LNCAP (cell line): ENCODE measurements around the gene MVB12B.

Source experiments
- TF ChIP-seq, protein P1 (sequence below): fragments of 450-650 bp; IDR thresholded peaks from 2 replicates; pipeline ENCODE4 v1.5.1; 2017; ENCODE audit warnings: mild to moderate bottlenecking

MVB12B gene

DNA sequence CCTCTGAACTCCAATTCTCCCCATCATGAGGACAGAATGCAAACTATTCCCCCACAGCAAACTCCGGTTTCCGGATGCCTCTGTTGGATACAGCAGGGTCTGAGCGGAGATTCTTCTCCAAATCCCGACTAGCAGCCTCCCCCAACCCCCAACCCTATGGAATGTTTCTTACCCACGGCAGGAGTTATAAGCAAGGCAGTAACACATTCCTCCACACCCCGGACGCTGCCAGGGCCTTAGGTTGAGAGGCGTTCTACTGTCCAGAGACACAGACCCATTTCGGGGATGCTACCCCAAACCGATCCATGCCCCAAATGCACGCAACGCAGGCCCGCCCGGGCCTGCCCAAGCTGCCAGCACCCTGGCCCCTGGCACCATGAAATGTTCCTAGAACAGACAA lies 201.5 kb downstream of the MVB12B start:
- TF ChIP-seq, protein P1, sequence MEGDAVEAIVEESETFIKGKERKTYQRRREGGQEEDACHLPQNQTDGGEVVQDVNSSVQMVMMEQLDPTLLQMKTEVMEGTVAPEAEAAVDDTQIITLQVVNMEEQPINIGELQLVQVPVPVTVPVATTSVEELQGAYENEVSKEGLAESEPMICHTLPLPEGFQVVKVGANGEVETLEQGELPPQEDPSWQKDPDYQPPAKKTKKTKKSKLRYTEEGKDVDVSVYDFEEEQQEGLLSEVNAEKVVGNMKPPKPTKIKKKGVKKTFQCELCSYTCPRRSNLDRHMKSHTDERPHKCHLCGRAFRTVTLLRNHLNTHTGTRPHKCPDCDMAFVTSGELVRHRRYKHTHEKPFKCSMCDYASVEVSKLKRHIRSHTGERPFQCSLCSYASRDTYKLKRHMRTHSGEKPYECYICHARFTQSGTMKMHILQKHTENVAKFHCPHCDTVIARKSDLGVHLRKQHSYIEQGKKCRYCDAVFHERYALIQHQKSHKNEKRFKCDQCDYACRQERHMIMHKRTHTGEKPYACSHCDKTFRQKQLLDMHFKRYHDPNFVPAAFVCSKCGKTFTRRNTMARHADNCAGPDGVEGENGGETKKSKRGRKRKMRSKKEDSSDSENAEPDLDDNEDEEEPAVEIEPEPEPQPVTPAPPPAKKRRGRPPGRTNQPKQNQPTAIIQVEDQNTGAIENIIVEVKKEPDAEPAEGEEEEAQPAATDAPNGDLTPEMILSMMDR: no peak

DNA sequence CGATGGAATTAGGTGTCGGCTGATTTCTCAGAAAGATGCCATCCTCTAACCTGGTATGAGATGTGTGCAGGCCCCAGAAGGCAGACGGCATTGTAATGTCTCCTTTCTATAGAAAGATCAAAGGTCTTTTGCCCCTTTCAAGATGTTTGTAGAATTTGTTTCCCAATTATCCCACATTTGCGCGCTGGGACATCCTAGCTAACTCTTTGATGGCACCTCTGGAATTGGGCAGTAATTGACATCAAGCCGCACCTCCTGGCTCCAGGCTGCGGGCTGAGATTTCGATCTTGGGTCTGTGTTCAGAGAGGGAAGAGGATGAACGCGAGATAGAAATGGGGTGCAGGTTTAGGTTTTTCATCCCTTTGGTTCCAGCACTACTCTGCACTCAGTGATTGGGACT lies 202.3 kb downstream of the MVB12B start:
- TF ChIP-seq, protein P1: no peak

DNA sequence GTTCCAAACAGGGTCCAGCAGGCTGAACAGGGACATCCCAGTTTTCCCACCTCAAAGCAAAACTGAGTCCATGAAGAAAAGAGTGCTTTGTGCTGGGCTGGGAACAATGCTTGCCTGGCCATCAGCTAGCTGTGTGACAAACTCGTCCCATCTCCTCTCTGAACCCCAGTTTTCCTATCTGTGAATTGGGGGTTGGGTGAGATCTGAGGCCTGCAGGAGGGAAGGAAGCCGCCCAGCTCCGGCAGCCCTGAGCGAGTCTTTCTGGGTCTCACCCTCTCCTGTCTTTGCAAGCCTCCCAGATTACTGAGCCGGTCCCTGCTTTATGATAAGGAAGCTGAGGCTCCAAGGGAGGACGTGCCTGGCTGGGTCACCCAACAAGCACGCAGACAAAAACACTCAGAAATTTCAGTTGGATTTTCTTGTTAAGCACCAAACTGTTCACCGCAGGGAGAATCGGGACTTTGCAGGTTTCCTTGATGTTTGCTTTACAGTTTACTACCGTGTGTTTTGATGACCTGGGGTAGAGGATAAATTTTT lies 204.5 kb downstream of the MVB12B start:
- TF ChIP-seq, protein P1: no peak

DNA sequence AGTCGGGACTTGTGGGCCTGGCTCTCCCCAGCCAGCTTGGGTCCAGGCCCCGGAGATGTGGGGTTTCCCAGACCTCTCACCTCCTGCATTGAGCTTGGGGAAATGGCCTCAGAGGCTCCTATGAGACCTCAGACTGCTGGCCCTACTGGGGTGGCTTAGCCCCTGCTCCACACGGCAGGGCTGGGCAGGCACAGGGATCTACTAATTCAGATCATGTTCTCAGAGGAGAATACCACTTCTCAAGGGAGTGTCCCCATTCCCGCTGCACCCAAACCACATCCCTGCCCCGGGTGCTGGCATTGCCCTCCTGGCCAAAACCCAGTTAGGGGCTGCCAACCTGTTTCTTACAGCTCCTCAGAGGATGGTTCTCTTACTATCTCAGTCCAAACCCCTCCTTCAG lies 205.0 kb downstream of the MVB12B start:
- TF ChIP-seq, protein P1: no peak

DNA sequence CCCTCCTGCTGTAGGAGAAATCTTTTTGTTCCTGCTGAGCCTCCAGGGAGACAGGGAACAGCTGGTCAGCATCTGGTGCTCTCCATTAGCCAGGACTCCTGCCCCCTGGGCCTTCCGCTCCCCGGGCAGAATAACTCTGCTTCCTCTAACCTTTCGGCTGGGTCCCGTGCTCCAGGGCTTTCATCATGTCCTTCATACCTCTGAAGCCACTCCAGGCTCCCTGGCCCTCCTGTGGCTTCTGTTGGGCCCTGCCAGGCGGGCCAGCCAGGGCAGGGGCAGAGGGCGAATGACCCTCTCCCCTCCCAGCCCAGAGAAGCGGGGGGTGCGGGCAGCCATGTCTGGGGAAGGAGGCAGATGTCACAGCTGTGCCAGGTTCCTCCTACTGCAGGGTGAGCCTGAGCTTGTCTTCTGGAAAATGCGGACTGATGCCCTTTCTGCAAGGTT lies 205.4 kb downstream of the MVB12B start:
- TF ChIP-seq, protein P1: no peak

DNA sequence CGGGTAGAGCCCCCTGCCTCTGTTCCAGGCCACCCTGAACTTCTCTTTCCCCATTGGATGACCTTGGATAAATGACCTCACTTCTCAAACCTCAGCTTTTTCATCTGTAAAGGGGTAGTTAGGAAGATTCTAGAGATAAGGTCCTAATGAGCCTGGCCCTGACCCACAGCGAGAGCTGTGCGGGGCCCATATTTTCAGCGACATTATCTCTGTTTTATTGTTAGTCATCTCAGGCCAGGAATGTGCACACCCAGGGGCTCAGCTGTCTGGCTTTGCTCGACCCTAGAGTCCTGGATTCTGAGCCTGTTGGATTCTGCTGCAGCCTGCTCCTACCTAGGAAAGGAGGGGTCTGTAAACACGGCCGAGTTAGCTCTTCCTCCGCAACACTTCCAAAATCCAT lies 205.9 kb downstream of the MVB12B start:
- TF ChIP-seq, protein P1: no peak

DNA sequence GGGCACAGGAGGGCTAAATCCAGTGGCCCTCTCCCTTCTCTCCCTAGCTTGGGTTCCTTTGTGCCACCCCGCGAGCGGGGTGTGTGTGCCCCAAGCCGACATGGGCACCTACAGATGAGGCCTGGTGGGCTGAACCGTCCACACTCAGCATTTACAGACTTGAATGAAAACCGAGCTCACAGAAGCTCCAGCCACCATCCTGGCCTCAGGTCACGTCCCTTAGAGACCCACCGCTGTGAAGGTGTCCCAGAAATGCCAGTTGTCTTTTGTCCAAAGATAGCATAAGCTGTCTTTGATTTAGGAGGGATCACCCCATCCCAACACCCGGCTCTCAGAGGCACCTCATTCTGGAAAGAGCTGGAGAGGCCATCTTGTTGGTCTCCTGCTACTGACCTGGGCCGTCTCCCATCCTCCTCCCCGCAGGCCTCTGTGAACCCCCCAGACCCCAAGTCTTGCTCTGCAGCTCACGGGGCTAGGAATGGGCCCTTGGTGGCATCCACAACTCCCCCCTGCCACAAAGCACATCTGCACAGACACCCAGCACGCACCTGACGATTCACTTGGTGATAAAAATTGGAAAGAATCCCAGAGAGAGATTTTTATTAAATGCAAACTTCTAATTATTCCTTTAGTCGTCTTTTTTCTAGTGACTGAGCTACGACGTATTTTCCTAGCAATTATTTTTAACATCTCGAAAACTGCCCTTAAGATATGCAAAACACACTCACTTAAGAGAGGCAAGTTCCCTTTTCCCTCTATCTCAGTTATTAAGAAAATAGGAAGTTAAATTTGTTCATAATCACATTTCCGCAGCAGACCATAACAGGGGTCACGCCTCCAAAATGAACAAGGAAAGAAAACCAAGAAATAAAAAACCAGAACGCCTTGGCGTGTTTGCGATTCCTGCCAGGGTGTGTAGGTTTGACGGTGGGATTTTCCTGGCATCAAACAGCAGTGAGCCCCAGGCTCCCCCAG lies 206.6 kb downstream of the MVB12B start:
- TF ChIP-seq, protein P1: no peak
